HEK293 (cell line): ENCODE data around the gene RPL27.
A peak's percentile ranks its signal among the peaks of the same experiment; 100 is the strongest.

Experiments used
- BCL11A ChIP-seq: fragments of 450-650 bp; formaldehyde crosslinking; IDR thresholded peaks from 2 replicates; pipeline ENCODE4 v1.5.1; 2016; ENCODE audit warnings: low read depth, missing biosample characterization, missing genetic modification characterization
- EGR2 ChIP-seq: fragments of 450-650 bp; formaldehyde crosslinking; IDR thresholded peaks from 2 replicates; pipeline ENCODE4 v1.5.1; 2016; ENCODE audit warnings: low read depth, missing biosample characterization, missing genetic modification characterization
- GLIS2 ChIP-seq: fragments of 450-650 bp; formaldehyde crosslinking; IDR thresholded peaks from 2 replicates; pipeline ENCODE4 v1.5.1; 2016; ENCODE audit warnings: missing biosample characterization, missing genetic modification characterization
- KLF10 ChIP-seq: fragments of 450-650 bp; IDR thresholded peaks from 2 replicates; pipeline ENCODE4 v1.5.1; 2018; ENCODE audit warnings: missing biosample characterization, mild to moderate bottlenecking, missing genetic modification characterization
- KLF16 ChIP-seq: fragments of 450-650 bp; formaldehyde crosslinking; IDR thresholded peaks from 2 replicates; pipeline ENCODE4 v1.5.1; 2017; ENCODE audit warnings: missing biosample characterization, missing genetic modification characterization
- KLF7 ChIP-seq: fragments of 450-650 bp; formaldehyde crosslinking; IDR thresholded peaks from 2 replicates; pipeline ENCODE4 v1.5.1; 2016; ENCODE audit warnings: missing biosample characterization, missing genetic modification characterization, borderline replicate concordance
- SCRT1 ChIP-seq: fragments of 450-650 bp; formaldehyde crosslinking; IDR thresholded peaks from 2 replicates; pipeline ENCODE4 v1.5.1; 2016; ENCODE audit warnings: missing biosample characterization, missing genetic modification characterization, borderline replicate concordance
- SP3 ChIP-seq: fragments of 450-650 bp; formaldehyde crosslinking; IDR thresholded peaks from 2 replicates; pipeline ENCODE4 v1.5.1; 2016; ENCODE audit warnings: missing biosample characterization, missing genetic modification characterization
- YY1 ChIP-seq: fragments of 450-650 bp; formaldehyde crosslinking; IDR thresholded peaks from 2 replicates; pipeline ENCODE4 v1.5.1; 2018; ENCODE audit warnings: missing biosample characterization, missing genetic modification characterization
- ZFHX2 ChIP-seq: fragments of 450-650 bp; formaldehyde crosslinking; conservative IDR thresholded peaks from 2 replicates; pipeline ENCODE4 v1.5.1; 2016; ENCODE audit warnings: missing biosample characterization, missing genetic modification characterization
- ZFP69B ChIP-seq: fragments of 450-650 bp; formaldehyde crosslinking; IDR thresholded peaks from 2 replicates; pipeline ENCODE4 v1.5.1; 2016; ENCODE audit warnings: missing biosample characterization, missing genetic modification characterization
- ZIC2 ChIP-seq: fragments of 450-650 bp; formaldehyde crosslinking; IDR thresholded peaks from 2 replicates; pipeline ENCODE4 v1.5.1; 2016; ENCODE audit warnings: missing biosample characterization, missing genetic modification characterization
- ZNF114 ChIP-seq: fragments of 450-650 bp; formaldehyde crosslinking; IDR thresholded peaks from 2 replicates; pipeline ENCODE4 v1.5.0; 2017; ENCODE audit warnings: missing biosample characterization, missing genetic modification characterization
- ZNF133 ChIP-seq: fragments of 450-650 bp; formaldehyde crosslinking; IDR thresholded peaks from 2 replicates; pipeline ENCODE4 v1.5.1; 2016; ENCODE audit warnings: missing biosample characterization, missing genetic modification characterization
- ZNF202 ChIP-seq: fragments of 450-650 bp; formaldehyde crosslinking; IDR thresholded peaks from 2 replicates; pipeline ENCODE4 v1.5.1; 2016; ENCODE audit warnings: missing biosample characterization, missing genetic modification characterization, borderline replicate concordance
- ZNF24 ChIP-seq: fragments of 450-650 bp; formaldehyde crosslinking; IDR thresholded peaks from 2 replicates; pipeline ENCODE4 v1.5.1; 2016; ENCODE audit warnings: missing biosample characterization, missing genetic modification characterization
- ZNF292 ChIP-seq: fragments of 450-650 bp; formaldehyde crosslinking; IDR thresholded peaks from 2 replicates; pipeline ENCODE4 v1.5.1; 2016; ENCODE audit warnings: low read depth, missing biosample characterization, missing genetic modification characterization, borderline replicate concordance
- ZNF335 ChIP-seq: fragments of 450-650 bp; formaldehyde crosslinking; conservative IDR thresholded peaks from 2 replicates; pipeline ENCODE4 v1.5.1; 2016; ENCODE audit warnings: missing biosample characterization, missing genetic modification characterization
- ZNF341 ChIP-seq: fragments of 450-650 bp; formaldehyde crosslinking; IDR thresholded peaks from 2 replicates; pipeline ENCODE4; 2016; ENCODE audit warnings: low read depth, missing biosample characterization, missing genetic modification characterization
- ZNF350 ChIP-seq: fragments of 450-650 bp; formaldehyde crosslinking; IDR thresholded peaks from 2 replicates; pipeline ENCODE4 v1.5.0; 2017; ENCODE audit warnings: missing biosample characterization, mild to moderate bottlenecking, missing genetic modification characterization
- ZNF354C ChIP-seq: fragments of 450-650 bp; formaldehyde crosslinking; IDR thresholded peaks from 2 replicates; pipeline ENCODE4 v1.5.1; 2016; ENCODE audit warnings: missing biosample characterization, missing genetic modification characterization, low read depth, borderline replicate concordance
- ZNF366 ChIP-seq: fragments of 450-650 bp; formaldehyde crosslinking; conservative IDR thresholded peaks from 2 replicates; pipeline ENCODE4 v1.5.1; 2016; ENCODE audit warnings: missing biosample characterization, missing genetic modification characterization
- ZNF501 ChIP-seq: fragments of 450-650 bp; formaldehyde crosslinking; IDR thresholded peaks from 2 replicates; pipeline ENCODE4 v1.5.1; 2016; ENCODE audit warnings: missing biosample characterization, missing genetic modification characterization
- ZNF623 ChIP-seq: fragments of 450-650 bp; formaldehyde crosslinking; IDR thresholded peaks from 2 replicates; pipeline ENCODE4 v1.5.1; 2016; ENCODE audit warnings: missing biosample characterization, missing genetic modification characterization
- ZNF624 ChIP-seq: fragments of 450-650 bp; formaldehyde crosslinking; IDR thresholded peaks from 2 replicates; pipeline ENCODE4 v1.5.1; 2017; ENCODE audit warnings: missing biosample characterization, missing genetic modification characterization
- ZNF658 ChIP-seq: fragments of 450-650 bp; formaldehyde crosslinking; IDR thresholded peaks from 2 replicates; pipeline ENCODE4; 2016; ENCODE audit warnings: missing biosample characterization, missing genetic modification characterization
- ZNF660 ChIP-seq: fragments of 450-650 bp; IDR thresholded peaks from 2 replicates; pipeline ENCODE4 v1.5.1; 2018; ENCODE audit warnings: missing biosample characterization, mild to moderate bottlenecking, missing genetic modification characterization
- ZNF707 ChIP-seq: fragments of 450-650 bp; formaldehyde crosslinking; IDR thresholded peaks from 2 replicates; pipeline ENCODE4 v1.5.1; 2016; ENCODE audit warnings: missing biosample characterization, missing genetic modification characterization
- ZNF76 ChIP-seq: fragments of 450-650 bp; formaldehyde crosslinking; IDR thresholded peaks from 2 replicates; pipeline ENCODE4; 2016; ENCODE audit warnings: low read depth, missing biosample characterization, missing genetic modification characterization, borderline replicate concordance
- ZNF843 ChIP-seq: fragments of 450-650 bp; formaldehyde crosslinking; IDR thresholded peaks from 2 replicates; pipeline ENCODE4 v1.5.1; 2016; ENCODE audit warnings: missing biosample characterization, missing genetic modification characterization
- TF ChIP-seq, protein P1 (sequence below): fragments of 450-650 bp; formaldehyde crosslinking; IDR thresholded peaks from 2 replicates; pipeline ENCODE4 v1.5.1; 2016; ENCODE audit warnings: missing biosample characterization, missing genetic modification characterization
- TF ChIP-seq, protein P2 (sequence below): fragments of 450-650 bp; formaldehyde crosslinking; IDR thresholded peaks from 2 replicates; pipeline ENCODE4 v1.5.1; 2016; ENCODE audit warnings: missing biosample characterization, missing genetic modification characterization
- TF ChIP-seq, protein P3 (sequence below): fragments of 450-650 bp; IDR thresholded peaks from 2 replicates; pipeline ENCODE4 v1.5.1; 2018; ENCODE audit warnings: missing biosample characterization, missing genetic modification characterization
- TF ChIP-seq, protein P4 (sequence below): fragments of 450-650 bp; formaldehyde crosslinking; IDR thresholded peaks from 2 replicates; pipeline ENCODE4 v1.5.1; 2016; ENCODE audit warnings: missing biosample characterization, missing genetic modification characterization

Gene RPL27

DNA sequence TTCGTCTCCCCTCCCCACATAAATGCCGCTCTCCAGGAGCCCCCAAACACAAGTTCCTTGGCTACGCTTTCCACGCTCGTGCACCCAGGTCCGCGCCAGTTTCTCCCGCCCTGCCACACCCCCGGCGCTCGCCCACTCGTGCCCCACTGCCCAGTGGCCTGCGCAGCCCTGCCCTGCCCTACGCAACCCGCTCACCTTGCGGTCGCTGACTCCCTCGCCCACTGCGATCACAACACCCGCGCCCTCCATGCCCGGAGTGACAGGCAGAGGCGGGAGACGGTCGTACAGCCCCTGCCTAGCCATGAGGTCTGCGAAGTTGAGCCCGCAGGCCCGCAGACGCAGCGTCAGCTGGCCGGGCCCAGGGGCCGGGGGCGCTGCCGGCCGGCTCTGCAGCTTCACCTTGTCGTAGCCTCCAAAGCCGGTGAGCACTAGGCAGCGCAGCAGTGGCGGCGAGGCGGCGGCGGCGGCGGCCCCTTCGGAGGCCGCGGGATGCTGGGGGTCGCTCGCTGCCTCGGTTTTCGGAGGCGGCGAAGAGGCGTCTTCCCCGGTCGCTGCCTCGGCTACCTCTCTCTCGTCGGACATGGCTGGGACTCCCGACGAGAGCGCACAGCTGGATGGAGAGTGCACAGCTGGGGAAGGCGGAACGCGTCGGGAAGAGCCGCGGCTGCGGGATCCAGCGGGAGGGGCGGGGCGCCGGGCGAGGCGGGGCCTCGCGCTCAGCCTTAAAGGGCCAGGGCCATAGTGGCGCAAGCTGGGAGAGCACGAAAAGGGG lies 23.7 kb downstream of the RPL27 start, which contains the start of gene VAT1 (continued):
- 0 out of 2 replicates have a peak, but pooled peaks have one; percentile 53 for TF ChIP-seq ZFP69B (tag by site-specific recombination)
- no peak for TF ChIP-seq ZNF202
- TF ChIP-seq ZFHX2 (tag by site-specific recombination), result peak; percentile 98
- no peak for TF ChIP-seq ZNF354C (tag by site-specific recombination)
- TF ChIP-seq ZNF624 (tag by site-specific recombination), result no peak
- TF ChIP-seq ZNF366, result no peak
- TF ChIP-seq ZNF133 (tag by site-specific recombination), result no peak
- TF ChIP-seq, protein P1, sequence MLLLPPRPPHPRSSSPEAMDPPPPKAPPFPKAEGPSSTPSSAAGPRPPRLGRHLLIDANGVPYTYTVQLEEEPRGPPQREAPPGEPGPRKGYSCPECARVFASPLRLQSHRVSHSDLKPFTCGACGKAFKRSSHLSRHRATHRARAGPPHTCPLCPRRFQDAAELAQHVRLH, result no peak
- TF ChIP-seq YY1, result peak; percentile 41; the same call in 1 of the 2 replicates
- TF ChIP-seq, protein P2, sequence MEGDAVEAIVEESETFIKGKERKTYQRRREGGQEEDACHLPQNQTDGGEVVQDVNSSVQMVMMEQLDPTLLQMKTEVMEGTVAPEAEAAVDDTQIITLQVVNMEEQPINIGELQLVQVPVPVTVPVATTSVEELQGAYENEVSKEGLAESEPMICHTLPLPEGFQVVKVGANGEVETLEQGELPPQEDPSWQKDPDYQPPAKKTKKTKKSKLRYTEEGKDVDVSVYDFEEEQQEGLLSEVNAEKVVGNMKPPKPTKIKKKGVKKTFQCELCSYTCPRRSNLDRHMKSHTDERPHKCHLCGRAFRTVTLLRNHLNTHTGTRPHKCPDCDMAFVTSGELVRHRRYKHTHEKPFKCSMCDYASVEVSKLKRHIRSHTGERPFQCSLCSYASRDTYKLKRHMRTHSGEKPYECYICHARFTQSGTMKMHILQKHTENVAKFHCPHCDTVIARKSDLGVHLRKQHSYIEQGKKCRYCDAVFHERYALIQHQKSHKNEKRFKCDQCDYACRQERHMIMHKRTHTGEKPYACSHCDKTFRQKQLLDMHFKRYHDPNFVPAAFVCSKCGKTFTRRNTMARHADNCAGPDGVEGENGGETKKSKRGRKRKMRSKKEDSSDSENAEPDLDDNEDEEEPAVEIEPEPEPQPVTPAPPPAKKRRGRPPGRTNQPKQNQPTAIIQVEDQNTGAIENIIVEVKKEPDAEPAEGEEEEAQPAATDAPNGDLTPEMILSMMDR (tag by site-specific recombination), result peak; percentile 81
- TF ChIP-seq ZNF292 (tag by site-specific recombination), result no peak
- peak; percentile 53; the same call in 1 of the 2 replicates for TF ChIP-seq GLIS2 (tag by site-specific recombination)
- peak; percentile 94 for TF ChIP-seq KLF10
- TF ChIP-seq ZNF24, result 0 out of 2 replicates have a peak, but pooled peaks have one; percentile 37
- 0 out of 2 replicates have a peak, but pooled peaks have one; percentile 34 for TF ChIP-seq ZNF501
- no peak for TF ChIP-seq SCRT1 (tag by site-specific recombination)
- TF ChIP-seq, protein P3, sequence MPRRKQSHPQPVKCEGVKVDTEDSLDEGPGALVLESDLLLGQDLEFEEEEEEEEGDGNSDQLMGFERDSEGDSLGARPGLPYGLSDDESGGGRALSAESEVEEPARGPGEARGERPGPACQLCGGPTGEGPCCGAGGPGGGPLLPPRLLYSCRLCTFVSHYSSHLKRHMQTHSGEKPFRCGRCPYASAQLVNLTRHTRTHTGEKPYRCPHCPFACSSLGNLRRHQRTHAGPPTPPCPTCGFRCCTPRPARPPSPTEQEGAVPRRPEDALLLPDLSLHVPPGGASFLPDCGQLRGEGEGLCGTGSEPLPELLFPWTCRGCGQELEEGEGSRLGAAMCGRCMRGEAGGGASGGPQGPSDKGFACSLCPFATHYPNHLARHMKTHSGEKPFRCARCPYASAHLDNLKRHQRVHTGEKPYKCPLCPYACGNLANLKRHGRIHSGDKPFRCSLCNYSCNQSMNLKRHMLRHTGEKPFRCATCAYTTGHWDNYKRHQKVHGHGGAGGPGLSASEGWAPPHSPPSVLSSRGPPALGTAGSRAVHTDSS (tag by site-specific recombination), result no peak
- TF ChIP-seq EGR2 (tag by site-specific recombination), result peak; percentile 97
- peak; percentile 51; the same call in 1 of the 2 replicates for TF ChIP-seq ZNF76
- TF ChIP-seq ZNF335 (tag by site-specific recombination), result peak; percentile 46
- TF ChIP-seq SP3 (tag by site-specific recombination), result peak; percentile 69
- TF ChIP-seq ZIC2 (tag by site-specific recombination), result peak; percentile 84
- 0 out of 2 replicates have a peak, but pooled peaks have one; percentile 36 for TF ChIP-seq ZNF843 (tag by site-specific recombination)
- TF ChIP-seq KLF16 (tag by site-specific recombination), result peak; percentile 41
- no peak for TF ChIP-seq ZNF707 (tag by site-specific recombination)
- TF ChIP-seq BCL11A, result peak; percentile 54; the same call in 1 of the 2 replicates
- 0 out of 2 replicates have a peak, but pooled peaks have one; percentile 14 for TF ChIP-seq KLF7 (tag by site-specific recombination)
- no peak for TF ChIP-seq ZNF350
- TF ChIP-seq ZNF341 (tag by site-specific recombination), result peak; percentile 98
- no peak for TF ChIP-seq ZNF658 (tag by site-specific recombination)
- no peak for TF ChIP-seq ZNF623 (tag by site-specific recombination)
- TF ChIP-seq ZNF114, result no peak
- TF ChIP-seq, protein P4, sequence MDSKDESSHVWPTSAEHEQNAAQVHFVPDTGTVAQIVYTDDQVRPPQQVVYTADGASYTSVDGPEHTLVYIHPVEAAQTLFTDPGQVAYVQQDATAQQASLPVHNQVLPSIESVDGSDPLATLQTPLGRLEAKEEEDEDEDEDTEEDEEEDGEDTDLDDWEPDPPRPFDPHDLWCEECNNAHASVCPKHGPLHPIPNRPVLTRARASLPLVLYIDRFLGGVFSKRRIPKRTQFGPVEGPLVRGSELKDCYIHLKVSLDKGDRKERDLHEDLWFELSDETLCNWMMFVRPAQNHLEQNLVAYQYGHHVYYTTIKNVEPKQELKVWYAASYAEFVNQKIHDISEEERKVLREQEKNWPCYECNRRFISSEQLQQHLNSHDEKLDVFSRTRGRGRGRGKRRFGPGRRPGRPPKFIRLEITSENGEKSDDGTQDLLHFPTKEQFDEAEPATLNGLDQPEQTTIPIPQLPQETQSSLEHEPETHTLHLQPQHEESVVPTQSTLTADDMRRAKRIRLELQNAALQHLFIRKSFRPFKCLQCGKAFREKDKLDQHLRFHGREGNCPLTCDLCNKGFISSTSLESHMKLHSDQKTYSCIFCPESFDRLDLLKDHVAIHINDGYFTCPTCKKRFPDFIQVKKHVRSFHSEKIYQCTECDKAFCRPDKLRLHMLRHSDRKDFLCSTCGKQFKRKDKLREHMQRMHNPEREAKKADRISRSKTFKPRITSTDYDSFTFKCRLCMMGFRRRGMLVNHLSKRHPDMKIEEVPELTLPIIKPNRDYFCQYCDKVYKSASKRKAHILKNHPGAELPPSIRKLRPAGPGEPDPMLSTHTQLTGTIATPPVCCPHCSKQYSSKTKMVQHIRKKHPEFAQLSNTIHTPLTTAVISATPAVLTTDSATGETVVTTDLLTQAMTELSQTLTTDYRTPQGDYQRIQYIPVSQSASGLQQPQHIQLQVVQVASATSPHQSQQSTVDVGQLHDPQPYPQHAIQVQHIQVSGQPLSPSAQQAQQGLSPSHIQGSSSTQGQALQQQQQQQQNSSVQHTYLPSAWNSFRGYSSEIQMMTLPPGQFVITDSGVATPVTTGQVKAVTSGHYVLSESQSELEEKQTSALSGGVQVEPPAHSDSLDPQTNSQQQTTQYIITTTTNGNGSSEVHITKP (tag by site-specific recombination), result peak; percentile 53; the same call in 1 of the 2 replicates
- 0 out of 2 replicates have a peak, but pooled peaks have one; percentile 51 for TF ChIP-seq ZNF660
